AG20443 (cell line): ENCODE results near the gene KRT16.
"Not testable (repeated sequence)": the region's sequence is repeated elsewhere in the genome, so short reads cannot be mapped to it uniquely, and the experiment has no call there.

Source experiments
- DNase-seq: peaks from one replicate; pipeline ENCODE4 v3.0.0; 2012; ENCODE audit warnings: low spot score, mixed read lengths

KRT16 gene

DNA sequence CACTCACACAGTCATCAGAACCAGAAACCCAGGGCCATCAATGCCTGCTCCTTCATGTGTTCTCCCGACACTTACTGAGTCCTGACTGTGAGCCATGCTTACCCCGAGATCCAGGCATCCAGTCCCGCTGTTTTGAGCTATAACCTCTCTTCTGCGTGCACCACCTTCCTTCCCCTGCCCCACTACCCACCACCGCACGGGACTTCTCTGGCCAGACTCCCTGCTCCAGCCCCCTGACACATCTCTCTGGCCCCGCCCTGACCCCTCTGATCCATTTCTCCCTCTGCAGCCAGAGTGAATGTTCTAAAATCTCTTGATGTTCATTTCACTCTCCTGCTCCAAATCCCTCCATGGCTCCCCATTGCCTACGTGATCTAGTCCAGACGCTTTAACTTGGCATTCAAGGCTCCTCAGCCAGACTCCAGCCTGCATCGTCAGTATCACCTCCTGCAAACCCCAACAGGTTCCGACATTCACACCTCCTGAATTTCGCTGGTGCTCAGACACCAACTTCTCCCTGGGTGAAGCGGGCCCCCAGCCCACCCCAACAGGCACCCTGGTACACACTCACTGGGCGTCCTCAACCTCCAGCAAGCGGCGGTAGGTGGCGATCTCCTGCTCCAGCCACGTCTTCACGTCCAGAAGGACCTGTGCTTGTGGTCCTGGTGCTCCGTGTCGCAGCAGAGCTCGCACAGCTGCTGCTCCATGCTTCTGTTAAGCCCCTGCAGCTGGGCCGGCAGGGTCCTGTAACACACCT lies 14.9 kb upstream of the KRT16 start:
- DNase-seq, result no peak

DNA sequence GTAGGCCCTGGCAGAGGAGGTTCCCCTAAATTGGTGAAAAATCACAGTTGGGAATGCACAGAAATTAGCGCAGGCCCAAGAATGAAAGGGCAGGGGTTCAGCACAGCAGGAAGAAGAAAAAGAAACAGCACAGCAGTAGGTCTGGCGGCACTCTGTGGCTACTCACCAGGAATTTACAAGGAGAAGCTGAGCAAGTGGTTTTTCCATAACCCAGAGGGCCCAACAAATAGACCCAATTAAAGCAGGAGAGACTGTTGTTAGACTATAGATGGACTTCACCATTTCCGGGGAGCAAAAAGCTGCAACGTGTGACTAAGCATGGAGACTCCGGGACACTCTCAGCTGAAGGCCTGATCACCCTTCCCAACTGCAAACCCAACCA lies 14.3 kb upstream of the KRT16 start:
- not testable (repeated sequence) for DNase-seq

DNA sequence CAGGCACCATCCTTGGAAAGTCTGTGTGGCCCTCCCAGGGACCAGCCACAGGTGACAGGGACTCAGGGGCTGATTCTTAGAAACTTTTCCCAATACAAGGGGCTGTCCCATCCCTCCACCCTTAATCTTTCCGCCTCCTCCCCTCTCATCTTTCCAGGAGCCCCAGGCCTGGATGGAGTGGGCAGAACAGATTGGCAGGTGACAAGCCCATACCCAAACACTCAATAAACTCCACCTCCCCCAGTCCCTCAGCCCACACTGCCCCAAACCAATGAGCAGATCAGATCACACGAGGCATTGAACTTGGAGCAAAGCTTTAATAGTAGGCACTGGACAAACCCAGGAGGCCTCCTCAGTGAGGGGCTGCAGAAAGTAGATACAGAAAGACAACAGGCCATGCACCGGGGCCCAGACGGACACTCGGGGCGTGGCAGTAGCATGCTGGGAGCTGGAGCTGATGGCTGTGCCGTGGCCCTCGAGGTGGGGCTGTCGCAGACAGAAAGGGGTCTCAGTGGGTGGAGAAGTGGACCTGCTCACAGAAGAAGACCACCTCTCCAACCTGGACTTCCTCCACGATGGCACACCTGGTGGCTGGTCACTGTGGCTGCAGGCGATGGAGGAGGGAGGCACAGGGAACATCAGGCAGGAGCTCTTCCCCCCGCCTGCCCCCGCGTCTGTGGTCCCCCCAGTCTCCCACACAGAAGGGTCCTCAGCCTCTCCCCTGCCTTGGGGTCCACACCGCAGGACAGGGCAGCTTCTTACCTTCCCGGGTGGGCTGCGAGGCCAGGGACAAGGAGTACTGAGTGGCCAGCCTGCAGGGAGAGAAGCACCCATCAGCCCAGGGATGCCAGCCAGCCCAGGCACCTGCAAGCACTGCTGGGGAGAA lies 13.7 kb upstream of the KRT16 start:
- DNase-seq, result not testable (repeated sequence)

DNA sequence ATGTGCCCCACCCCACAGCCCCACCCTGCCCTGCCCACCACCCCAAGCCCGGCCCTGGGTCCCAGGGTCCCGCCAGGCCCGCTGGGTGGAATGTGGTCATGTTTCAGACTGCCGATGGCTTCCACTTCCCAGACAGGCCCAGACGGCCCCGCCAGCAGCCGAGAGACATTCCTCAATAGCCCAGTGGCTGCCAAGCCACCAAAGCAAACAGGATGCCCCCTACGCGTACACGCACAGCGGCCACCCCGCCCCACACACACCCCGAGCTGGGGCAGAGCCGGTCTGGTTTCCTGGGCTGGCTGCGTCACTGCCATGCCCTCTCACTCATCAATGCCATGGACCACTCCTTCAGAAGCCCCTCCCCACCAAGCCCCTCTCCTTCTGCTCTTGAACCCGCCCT lies 13.0 kb upstream of the KRT16 start:
- DNase-seq, result no peak

DNA sequence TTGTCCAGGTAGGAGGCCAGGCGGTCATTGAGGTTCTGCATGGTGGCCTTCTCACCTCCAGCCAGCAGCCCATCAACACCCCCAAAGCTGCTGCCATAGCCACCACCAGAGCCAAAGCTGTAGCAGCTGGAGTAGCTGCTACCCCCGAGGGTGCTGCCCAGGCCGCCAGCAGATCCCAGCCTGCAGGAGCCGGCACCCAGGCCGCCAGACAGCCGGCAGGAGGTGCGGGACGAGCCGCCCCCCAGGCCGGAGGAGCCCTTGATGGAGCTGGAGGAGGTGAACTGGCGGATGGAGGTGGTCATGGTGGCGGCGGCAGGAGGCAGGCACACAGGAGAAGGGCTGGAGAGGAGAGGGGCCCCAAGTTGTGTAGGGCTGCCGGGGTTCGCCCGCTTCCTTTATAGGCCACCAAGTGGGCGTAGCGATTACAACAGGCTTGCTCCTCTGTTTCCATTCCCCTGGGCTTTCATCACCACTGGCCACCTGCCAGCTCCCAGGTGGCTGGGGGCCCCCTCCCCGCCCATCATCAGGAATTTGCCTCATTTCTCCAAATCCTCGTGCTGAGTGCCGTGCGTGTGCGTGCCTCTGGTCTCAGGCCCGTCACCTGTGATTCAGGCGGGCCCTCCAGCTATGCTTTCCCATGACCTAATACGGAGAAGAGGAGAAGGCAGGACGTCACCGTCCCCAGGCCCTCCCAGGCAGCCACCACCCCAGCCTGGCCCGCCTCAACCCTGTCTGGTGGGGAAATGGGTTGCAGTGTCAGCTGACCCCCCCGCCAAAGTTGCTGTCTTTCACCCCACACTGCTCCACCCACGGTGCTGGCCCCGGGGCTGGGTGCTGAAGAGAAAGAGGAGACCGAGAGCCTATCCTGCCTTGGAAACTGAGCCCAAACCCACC lies 11.9 kb upstream of the KRT16 start, which contains the start of gene KRT17:
TSS of gene KRT17 (minus strand) at position 368 of the 894 bp plus-strand sequence. CDS start at position 302, 66 bp downstream.
- no peak for DNase-seq

DNA sequence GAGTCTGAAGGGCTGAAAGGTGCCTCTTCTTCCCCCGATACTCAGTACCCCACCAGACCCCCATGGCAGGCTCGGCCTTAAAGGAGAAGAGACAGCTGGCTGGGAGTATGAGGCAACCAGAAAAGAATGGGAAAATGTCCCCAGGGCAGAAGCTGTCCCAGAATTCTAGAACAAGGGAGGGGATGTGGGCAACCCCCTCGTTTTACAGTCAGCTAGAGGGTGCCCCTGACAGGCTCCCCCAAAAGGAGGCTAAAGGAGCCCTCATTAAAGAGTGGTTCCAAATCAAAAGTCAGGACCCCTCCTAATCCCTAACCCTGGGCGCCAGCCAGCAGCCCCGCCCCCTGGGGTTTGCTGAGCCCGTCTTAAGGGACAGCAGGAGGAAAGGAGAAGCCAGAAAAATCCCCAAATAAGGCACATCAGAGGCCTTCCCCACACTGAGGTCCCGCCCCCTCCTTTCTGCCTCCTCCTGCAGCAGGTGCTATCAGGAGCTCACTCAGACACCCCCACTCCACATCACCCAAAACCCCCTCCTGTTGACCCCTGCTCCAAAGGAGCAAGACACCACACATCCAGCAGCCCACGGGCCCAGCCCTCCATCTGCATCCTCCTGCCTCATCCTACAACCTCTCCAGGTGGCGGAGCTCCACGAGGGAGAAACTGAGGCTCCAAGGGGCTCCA lies 10.8 kb upstream of the KRT16 start:
- not testable (repeated sequence) for DNase-seq

DNA sequence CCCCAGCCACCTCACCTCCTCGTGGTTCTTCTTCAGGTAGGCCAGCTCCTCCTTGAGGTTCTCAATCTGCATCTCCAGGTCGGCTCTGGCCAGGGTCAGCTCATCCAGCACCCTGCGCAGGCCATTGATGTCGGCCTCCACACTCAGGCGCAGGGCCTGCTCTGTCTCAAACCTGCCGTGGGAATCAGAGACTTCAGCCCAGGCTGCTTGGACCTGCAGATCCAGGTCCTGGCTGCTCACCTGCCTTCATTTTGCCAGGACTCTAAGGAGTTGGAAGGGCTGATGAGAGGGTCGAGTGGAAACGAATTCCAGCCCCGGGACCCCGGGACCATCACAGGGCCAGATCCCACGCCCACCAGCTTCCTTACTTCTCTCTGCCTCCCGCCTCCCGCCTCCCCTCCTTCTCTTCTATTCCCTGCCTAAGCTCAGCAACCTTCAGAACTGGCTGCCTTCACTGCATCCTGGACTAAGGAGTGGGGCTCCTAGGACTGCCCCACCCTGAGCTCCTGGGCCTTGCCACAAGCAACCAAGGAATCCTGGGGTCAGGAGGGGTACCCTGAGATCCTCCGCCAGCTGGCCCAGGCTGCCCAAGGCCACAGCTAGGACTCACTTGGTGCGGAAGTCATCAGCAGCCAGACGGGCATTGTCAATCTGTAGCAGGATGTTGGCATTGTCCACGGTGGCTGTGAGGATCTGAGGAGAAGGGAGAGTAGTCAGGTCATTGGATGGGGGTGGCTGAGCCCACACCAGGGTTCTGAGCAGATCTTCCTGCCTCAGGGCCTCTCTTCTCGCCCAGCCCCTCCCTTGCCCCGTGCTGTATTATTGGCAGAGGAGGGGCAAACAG lies 10.0 kb upstream of the KRT16 start:
- DNase-seq, result not testable (repeated sequence)

DNA sequence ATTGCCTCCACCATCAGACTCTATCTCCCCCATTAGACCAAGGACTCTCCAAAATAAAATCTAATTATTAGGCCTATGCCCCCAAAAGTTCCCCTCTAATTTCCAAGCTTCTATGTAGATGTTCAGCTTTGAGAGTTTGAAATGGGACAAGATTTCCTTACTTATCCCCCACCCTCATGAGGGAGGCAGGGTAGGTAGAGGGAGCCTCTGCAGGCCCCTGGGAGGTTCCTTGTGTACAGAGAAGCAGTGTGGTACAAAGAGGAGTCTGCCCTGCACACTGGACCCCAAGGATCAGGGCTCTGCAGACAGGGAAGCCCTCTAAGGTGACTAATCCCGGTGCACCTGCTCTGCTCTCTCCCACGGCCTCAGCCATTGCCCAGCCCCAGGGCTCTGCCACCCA lies 9.3 kb upstream of the KRT16 start:
- DNase-seq, result no peak

DNA sequence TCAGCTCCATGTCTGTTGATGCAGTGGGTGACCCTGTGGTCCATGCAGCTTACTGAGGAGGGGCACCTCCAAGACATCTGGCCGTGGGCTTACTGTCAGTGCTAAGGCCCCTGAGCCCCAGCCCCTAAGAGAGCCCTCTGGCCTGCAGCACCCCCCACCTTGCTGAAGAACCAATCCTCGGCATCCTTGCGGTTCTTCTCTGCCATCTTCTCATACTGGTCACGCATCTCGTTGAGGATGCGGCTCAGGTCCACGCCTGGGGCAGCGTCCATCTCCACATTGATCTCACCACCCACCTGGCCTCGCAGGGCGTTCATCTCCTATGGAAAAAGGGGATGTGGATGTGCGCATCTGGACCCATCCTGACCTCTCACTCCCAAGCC lies 8.9 kb upstream of the KRT16 start:
- DNase-seq, result not testable (repeated sequence)

DNA sequence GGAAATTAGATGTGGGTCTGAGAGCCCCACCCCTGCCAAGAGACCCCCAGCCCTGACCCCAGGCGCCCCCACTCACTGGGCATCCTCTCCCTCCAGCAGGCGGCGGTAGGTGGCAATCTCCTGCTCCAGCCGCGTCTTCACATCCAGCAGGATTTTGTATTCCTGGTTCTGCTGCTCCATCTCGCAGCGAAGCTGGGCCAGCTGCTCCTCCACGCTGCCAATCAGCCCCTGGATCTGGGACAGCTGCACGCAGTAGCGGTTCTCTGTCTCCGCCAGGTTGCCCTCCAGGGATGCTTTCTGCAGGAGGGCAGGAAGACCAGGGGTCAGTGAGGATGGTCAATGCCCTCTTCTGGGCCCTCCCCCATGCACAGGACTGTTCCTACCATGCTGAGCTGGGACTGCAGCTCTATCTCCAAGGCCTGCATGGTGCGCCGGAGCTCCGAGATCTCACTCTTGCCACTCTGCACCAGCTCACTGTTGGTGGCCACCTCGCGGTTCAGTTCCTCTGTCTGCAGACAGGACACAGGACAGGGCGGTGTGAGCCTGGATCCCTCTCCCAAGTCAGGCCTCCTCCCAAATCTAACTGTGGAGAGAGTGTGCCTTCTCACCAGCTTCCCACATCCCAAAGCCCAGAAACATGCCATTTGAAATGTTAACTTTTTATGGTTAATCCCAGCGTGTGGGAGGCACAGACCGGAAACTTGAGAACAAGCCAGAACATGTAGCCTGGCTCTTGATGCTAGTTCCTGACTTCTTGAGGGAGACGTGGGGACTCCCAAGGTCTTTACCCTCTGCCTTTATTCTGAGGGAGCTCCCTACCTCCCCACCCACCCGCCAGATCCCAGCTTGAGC lies 8.2 kb upstream of the KRT16 start:
- DNase-seq, result no peak

DNA sequence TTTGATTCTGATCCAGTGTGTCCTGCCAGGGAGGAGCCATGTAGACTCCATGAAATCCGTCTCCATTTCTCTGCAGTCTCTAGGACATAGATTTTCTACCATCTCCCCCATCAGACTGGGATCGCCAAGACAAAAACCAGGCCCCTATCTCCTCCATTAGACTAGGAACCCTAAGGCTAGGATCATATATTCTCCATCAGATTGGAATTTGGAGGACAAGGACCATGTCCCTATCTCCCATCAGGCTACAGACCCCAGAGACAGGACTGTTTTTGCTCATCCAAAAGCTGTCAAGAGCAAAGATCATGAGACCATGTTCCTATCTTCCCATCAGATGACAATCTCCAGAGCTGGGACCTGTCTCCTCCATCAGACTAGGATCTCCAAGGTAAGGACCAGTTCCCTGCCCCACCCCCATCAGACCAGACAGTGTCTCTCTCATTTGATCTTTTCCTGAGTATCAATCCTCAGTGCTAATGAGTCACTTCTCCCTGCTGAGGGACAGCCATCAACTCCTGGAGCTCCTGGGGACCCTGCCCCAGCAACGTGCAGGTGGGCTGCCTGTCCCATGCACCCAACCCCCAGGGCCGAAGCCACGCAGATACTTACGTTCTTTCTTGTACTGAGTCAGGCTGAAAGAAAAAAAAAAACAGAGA lies 7.5 kb upstream of the KRT16 start:
- DNase-seq, result not testable (repeated sequence)

DNA sequence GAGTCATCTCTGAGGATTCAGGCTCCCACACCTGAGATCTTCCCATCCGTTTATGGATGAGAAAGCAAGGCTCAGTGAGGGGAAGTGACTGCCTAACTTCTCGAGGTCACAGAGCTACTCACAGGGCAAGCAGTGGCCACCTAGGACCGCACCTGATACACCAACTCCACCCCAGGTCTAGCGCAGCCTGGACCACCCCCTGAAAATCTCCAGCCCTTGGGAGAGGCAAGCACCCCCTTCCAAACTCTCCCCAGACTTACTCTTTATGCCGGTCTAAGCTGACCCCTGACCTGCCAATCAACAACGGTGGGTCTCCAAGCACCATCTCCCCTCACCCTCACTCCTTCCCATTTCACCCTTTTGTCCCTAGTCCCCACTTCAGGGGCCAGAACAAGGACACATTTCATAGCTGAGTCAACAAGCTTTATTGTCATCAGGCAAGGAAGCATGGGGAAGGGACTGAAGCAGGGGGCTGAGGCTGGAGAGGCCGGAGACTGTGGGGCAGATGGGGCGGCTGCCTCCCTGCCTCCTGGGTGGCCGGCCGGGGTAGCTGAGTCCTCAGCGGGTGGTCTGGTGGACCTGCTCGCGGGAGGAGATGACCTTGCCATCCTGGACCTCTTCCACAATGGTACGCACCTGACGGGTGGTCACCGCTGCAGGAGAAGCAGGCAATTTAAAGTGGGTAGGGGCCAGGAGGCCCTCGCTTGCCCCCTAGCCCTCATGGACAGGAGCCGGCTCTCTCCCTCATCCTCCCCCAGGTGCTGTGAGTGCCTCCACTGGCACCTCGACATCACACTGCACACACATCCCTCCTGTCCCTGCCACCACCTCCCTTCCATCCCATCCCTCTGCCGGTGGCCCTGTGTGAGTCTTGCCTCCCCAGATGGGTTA lies 6.7 kb upstream of the KRT16 start:
- DNase-seq, result no peak

DNA sequence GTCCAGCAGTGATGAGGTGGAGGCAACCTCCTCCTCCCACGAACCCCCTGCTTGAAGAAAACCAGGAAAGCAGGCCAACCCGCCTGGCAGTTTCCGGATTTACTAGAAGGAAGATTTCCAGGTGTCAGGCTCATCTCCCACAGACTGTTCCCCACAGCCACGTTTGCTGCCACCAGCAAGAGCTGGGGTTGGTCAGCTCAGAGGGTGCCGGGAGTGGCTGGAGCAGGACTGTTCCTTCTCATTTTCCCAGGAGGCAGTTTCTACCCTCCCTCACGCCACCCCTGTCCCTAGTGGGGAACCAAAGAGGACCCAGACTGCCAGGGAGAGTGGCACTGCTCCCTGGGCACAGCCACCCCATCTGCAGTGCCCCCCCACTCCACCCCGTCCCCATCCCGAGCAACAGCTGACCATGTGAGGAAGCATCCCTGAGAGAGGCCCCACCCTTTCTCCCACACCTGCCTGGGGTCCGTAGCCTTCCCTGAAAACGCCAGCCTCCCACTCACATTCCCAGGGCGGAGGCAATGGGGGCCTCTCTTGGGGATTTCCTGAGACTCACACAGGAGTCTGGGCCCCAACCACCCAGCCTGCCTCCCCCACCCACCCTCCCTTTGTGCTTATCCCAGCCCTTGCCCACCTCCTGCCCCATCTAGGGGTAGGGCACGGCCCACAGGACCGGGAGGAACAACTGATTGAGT lies 5.9 kb upstream of the KRT16 start:
- no peak for DNase-seq

DNA sequence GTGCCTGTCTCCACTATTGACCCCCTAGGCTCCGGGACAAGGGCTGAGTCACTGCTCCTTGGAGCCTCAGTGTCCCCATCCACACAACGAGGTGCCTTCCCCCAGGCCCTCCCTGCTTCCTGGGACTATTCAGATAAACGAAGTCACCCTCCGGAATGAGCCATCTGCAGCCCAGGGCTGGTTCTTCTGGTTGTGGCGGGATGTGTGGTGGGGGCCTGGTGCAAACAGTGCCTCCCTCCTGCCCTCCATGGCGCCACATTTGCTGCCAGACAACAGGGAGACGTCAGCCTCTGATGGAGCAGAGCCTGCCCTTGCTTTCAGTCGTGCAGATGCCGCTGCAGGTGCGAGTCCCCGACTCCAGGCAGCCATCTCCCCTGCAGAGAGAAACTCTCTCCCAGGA lies 5.1 kb upstream of the KRT16 start:
- DNase-seq, result no peak

DNA sequence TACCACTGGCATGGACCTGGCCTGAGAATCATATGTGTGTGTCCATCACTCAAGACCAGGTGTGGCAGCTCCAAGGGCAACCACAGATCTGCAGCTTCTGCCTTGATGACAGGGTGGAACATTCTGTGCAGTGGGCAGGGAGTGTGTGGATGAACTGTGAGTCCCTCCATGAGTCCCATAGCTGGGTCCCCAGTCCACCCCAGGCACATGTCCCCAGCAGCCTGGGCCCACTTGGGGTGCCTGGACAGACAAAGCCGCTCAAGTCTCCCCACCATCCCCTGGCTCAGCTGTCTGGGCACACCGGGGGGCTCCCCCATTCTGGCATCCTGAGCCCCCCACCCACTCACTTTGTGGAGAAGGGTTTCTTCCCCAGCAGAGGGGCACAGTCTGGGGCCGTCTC lies 4.6 kb upstream of the KRT16 start:
- DNase-seq, result no peak

DNA sequence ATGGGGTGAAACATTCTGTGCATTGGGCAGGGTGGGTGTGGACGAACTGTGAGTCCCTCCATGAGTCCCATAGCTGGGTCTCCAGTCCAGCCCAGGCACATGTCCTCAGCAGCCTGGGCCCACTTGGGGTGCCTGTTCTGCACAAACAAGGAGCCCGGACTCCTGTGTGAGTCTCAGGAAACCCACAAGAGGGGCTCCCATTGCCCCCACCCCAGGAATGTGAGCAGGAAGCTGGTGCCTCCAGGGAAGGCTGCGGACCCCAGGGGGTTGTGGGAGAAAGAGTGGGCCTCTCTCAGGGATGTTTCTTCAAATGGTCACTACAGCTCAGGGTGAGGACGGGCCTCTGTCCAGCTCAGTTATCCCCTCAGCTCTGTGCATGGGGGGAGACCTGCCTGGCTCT lies 3.9 kb upstream of the KRT16 start:
- not testable (repeated sequence) for DNase-seq

DNA sequence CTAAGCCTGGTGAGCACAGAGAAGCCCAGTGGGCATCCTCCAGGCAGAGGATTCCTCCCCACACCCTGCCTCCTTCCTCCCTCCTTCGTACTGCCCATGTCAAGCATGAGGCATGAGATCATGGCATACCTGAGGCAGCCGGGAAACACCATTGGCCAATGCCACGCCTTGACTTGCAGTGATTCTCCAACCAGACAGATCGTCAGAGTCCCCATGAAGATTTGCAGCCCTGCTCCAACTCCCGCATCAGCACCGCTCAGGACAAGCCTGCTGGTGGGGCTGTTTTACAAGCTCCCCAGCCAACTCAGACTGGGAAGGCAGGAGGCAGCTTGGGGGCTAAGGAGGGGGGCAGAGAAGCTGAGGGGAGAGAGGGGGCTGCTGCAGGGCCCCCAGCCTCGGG lies 2.9 kb upstream of the KRT16 start:
- DNase-seq, result no peak

DNA sequence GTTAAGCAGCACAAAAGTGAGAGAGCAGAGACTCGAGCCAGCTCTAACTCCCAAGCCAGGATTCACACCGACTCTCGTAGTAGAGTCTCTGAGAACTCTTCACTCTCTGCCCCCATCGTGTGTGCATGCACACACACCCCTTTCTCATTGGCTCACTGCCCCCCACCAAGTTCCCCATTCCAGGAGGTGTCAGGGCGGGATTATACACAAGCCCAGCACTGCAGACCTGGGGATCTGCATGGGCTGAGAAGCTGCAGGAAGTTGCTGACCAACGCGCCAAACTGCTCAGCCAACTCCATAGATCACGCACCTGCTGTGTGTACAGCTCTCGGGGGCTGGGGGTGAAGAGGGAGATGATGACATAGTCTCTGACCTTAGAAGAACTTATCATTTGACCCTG lies 2.2 kb upstream of the KRT16 start:
- not testable (repeated sequence) for DNase-seq
